ENCODE data around the gene B4GALNT4. TPM values are rescaled to one million over a fixed set of nuclear protein-coding genes. Genes with fewer than 3 reads are reported as not detected.
A peak's percentile ranks its signal among the peaks of the same experiment; 100 is the strongest.

B4GALNT4 gene
- total and polyA plus RNA-seq, 2 of the 8 experiments (the other 6 are each of a cell fraction or from before 2014, with no cell fraction given): 40.9 to 76.3 TPM

GRCh38 chr11:416757-417621 is 47.7 kb downstream of the B4GALNT4 start:
- Histone ChIP-seq H3K56ac (replicated peaks; ENCODE audit: insufficient read length, low read depth, low read length) (peak overlapping the region; percentile 16), H2BK12ac (ENCODE audit: low read depth, low read length) (0 out of 2 replicates have a peak overlapping the region, but pooled peaks have one; percentile 60), H3K9me3 (ENCODE audit: insufficient read depth in 2 of 2, low read depth in 1 of 2, low read length in 1 of 2) (no peaks in the 10 kb centered on the region), H2AK5ac (ENCODE audit: low read depth, low read length) (no peak overlapping the region), H2BK120ac (replicated peaks; ENCODE audit: low read depth, low read length) (peak overlapping the region; percentile 22), H3K14ac (ENCODE audit: insufficient read length) (no peak overlapping the region), H3K23ac (ENCODE audit: insufficient read length) (no peak overlapping the region), H3K9ac (replicated peaks in 1 of 4; ENCODE audit: extremely low read depth in 1 of 4, low read depth in 3 of 4, low read length in 3 of 4) (peak overlapping the region in 3 of 4 experiments; percentile 34 to 55 (median 55); a peak in 5 of 7 replicates), H3K4me3 (ENCODE audit: extremely low read depth in 1 of 4, insufficient read depth in 2 of 4, low read depth in 3 of 4, low read length in 4 of 4) (peak overlapping the region; percentile 54 to 92 (median 62)), H3K79me2 (ENCODE audit: control insufficient read depth in 1 of 2, insufficient read depth in 2 of 2, low read length in 2 of 2) (peaks cover 0 to 19% of the 10 kb centered on the region in 2 experiments; a peak in 1 of 4 replicates), H3K27ac (ENCODE audit: low read depth, low read length) (peak overlapping the region; percentile 42; the same call in 1 of the 2 replicates), H3K18ac (ENCODE audit: extremely low read depth, low read length) (peak overlapping the region; percentile 78), H4K91ac (replicated peaks; ENCODE audit: insufficient read length, low read length) (peak overlapping the region; percentile 56), H3K4me2 (ENCODE audit: insufficient read depth in 1 of 2, low read depth in 2 of 2, low read length in 2 of 2) (peak overlapping the region; percentile 68 to 87), H3K36me3 (ENCODE audit: control insufficient read depth in 2 of 4, insufficient read depth in 4 of 4, low read length in 3 of 4) (no peaks in the 10 kb centered on the region; a peak in 1 of 8 replicates), H3K4ac (replicated peaks; ENCODE audit: insufficient read length, low read depth, low read length) (peak overlapping the region; percentile 38), H3K79me1 (ENCODE audit: low read depth, low read length) (peaks cover 5% of the 10 kb centered on the region), H3K27me3 (replicated peaks in 1 of 4; ENCODE audit: control insufficient read depth in 3 of 4, extremely low read depth in 1 of 4, insufficient read depth in 3 of 4, low read length in 3 of 4) (peaks cover 0 to 13% (median 4%) of the 10 kb centered on the region in 4 experiments; a peak in 5 of 7 replicates), H4K8ac (ENCODE audit: extremely low read depth, insufficient read depth, low read length) (peak overlapping the region; percentile 95), H2BK20ac (ENCODE audit: low read length) (no peak overlapping the region), H2BK5ac (ENCODE audit: low read depth, low read length) (peak overlapping the region; percentile 66; the same call in 1 of the 2 replicates), H3K4me1 (replicated peaks in 1 of 4; ENCODE audit: control insufficient read depth in 3 of 4, insufficient read depth in 4 of 4, low read length in 3 of 4) (peaks cover 0 to 26% (median 16%) of the 10 kb centered on the region in 4 experiments; a peak in 6 of 7 replicates), H2BK15ac (ENCODE audit: low read length) (no peak overlapping the region; the same call in 1 of the 2 replicates), H4K5ac (ENCODE audit: insufficient read length, low read depth, low read length) (peak overlapping the region; percentile 88), H4K20me1 (replicated peaks in 1 of 2; ENCODE audit: control insufficient read depth in 1 of 2, insufficient read depth in 2 of 2, low read length in 2 of 2) (peaks cover 5 to 7% of the 10 kb centered on the region in 2 experiments), H3K23me2 (ENCODE audit: low read depth, low read length) (peaks cover 9% of the 10 kb centered on the region; the same call in 1 of the 2 replicates), H2AFZ (ENCODE audit: low read length) (no peak overlapping the region)
- POLR2A ChIA-PET (ENCODE audit: partially characterized antibody): interaction anchor here (0.6 to 5.5 kb wide), 21 partner anchors 10 to 137 kb away, joined by 3 to 41 read pairs (median 3); partner anchors contain the start of genes ANO9, B4GALNT4, HRAS and PTDSS2
- CTCF ChIA-PET (ENCODE audit: partially characterized antibody): interaction anchor here (0.8 to 2.8 kb wide), 8 partner anchors 10 to 192 kb away, joined by 3 to 16 read pairs (median 4); partner anchors contain the start of gene PTDSS2
- FAIRE-seq (no peak), DNase-seq (ENCODE audit: low read depth in 1 of 2, low spot score in 2 of 2) (peak; percentile 50 to 90)
- WGBS, 2 experiments (ENCODE audit: extremely low coverage in 1 of 2, insufficient coverage in 1 of 2, insufficient read length in 1 of 2, insufficient replicate concordance in 2 of 2, low coverage in 1 of 2, low lambda C conversion rate in 2 of 2, missing lambda C conversion rate in 1 of 2): 4% methylated on average over 60 of the region's 97 CpGs; no CpG with 5 or more reads in 1 of the 2 experiments
- TF ChIP-seq TCF12 (IDR thresholded peaks at IDR 0.05; ENCODE audit: low read depth, low read length): peak; percentile 88; the same call in 1 of the 2 replicates
- no peak for TF ChIP-seq EZH2 (IDR thresholded peaks at IDR 0.05; ENCODE audit: low read depth, low read length, severe bottlenecking)
- peak; percentile 40; the same call in 1 of the 2 replicates for TF ChIP-seq TBP (IDR thresholded peaks at IDR 0.05; ENCODE audit: low read depth, low read length)
- TF ChIP-seq ASH2L (IDR thresholded peaks at IDR 0.05; ENCODE audit: low read length): peak; percentile 50
- TF ChIP-seq SIN3A (conservative IDR thresholded peaks at IDR 0.05 in 1 of 2, IDR thresholded peaks at IDR 0.05 in 1 of 2; ENCODE audit: low read depth in 1 of 2, low read length in 2 of 2): no peak; a peak in 1 of 4 replicates
- TF ChIP-seq PHF8 (conservative IDR thresholded peaks at IDR 0.05; ENCODE audit: low read depth, low read length): peak; percentile 41; the same call in 1 of the 2 replicates
- no peak for TF ChIP-seq KDM1A (IDR thresholded peaks at IDR 0.05; ENCODE audit: borderline replicate concordance, low read length)
- no peak for TF ChIP-seq CTBP2 (IDR thresholded peaks at IDR 0.05; ENCODE audit: borderline replicate concordance, insufficient read depth, insufficient read length, low read length)
- peak in 1 of 2 experiments; percentile 3; a peak in 1 of 4 replicates for TF ChIP-seq RAD21 (IDR thresholded peaks at IDR 0.05 in 1 of 2, conservative IDR thresholded peaks at IDR 0.05 in 1 of 2; ENCODE audit: low read depth in 2 of 2, low read length in 2 of 2)

Measured in H1 (cell line).